SKM-1 (cell line): ENCODE results near the gene VAC14.

Source experiments
- DNase-seq: peaks from one replicate; lab custom pipeline; 2025; ENCODE audit not compliant: unreplicated experiment; lab: John Stamatoyannopoulos, UW

The VAC14 gene

DNA sequence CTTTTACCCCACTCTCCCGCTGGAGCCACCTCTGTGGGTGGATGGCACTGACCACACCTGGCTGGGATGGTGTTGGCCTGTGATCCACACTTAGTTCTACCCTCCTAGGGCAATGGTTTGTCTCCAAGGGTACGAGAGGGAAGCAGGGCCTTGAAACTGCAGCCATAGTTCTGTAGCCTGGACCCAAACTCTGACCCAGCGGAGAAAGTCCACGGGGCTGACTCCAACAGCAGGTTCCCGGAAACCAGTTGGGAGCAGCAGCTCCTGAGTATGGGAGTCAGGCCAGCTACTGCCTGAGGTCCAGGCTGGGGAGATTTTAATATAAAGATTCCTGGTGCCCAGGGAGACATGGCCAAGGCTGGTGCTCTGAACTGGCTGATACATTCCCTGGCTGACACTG lies 91.5 kb downstream of the VAC14 start:
- no peak for DNase-seq

DNA sequence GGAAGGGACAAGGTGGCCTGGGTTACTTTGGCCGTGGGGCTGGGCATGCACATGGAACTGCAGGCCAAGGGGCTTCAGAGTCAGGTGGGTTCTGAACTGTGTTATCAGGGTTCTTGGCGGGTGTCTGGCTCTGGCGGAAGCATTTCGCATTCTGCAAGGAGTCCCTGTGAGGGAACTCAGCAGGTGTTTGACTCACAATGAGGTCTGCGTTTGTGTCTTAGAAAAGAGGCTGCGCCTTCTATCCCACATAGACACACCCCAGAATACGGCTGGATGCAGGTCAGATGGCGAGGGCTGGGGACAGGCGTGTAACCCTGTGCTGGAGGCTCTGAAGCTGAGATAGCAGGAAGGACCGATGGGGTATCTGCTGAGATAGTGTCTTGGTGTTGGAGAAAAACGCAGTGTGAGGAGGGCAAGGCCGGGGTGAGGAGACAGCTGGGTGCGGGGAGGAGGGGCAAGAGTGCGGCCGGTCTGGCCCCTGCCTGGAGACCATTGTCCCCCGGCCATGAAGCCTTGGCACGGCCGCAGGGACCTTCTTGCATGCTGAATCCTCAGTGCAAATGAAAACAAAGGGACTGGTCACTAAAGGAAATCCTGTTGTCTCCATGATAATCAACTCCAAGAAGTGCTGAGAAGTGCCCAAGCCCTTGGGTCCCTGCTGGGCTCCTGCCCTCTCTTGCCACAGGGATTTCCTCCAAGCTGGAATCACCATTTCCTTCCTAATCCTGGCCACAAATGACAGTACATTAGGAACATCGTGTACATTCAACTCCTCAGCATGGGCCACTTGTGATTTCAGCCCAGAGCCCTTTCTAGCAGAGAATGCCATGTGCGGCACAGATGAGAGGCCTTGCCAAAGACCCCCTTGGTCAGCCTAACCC lies 92.4 kb downstream of the VAC14 start:
- no peak for DNase-seq

DNA sequence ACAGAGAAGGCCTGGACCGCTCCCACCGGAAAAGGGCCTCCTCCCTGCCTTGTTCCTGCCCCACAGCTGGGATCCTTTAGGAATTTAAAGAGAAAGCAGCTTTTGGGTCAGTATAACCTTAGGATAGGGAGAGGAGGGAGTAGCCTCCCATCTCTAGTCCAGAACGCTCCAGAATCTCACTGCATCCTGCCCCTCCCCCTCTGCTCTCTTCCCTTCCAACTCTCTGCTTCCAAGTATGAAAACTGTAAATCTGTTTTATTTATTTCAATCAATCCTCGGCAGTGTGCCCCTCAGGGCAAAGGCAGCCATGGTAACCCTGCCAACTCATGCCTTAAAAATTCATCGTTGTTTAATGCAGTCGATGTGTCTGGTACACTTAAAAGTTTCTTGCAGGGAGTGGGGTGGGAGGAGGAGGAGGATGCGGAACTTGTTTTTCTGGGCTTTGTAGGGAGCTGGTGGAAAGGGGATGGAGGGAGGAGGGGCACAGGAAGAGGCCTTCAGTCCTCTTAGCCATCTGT lies 94.0 kb downstream of the VAC14 start:
- DNase-seq, result no peak

DNA sequence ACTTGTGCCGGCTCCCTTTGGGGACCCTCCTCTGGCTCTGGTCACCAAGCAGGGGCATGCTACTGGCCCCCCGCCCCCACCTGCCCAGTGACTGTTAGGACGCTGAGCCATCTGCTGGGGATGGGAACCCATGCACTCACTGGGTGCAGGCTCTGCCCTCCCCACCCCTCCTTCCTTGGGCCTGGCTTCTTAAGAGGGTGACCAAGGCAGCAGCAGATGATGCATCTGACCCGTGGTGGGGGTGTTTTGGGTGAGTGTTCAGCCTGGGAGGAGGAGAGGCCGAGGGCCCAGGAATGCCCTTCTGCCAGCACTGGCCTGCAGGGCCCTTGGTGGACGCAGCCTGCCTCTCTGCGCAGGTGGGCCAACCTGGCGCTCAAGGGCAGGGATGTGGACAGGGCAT lies 95.9 kb downstream of the VAC14 start:
- no peak for DNase-seq

DNA sequence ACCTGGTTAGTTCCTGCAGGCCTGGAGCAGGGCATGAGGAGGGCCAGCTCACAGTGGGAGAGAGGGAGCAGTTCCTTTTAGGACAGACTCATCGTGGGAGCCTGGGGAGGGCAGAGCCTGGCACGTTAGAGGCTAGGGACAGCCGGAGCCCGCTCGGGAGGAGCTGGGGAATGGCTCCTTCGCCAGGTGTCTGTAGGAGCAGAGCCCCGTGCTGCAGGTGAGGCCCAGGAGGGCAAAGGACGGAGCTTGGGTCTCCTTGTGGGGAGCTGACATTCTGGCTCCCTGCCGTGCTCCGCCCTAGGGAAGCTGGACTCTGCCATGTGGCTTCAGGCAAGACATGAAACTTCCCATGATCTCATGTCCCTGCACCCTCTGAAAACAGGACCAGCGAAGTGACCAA lies 96.4 kb downstream of the VAC14 start:
- DNase-seq, result no peak

DNA sequence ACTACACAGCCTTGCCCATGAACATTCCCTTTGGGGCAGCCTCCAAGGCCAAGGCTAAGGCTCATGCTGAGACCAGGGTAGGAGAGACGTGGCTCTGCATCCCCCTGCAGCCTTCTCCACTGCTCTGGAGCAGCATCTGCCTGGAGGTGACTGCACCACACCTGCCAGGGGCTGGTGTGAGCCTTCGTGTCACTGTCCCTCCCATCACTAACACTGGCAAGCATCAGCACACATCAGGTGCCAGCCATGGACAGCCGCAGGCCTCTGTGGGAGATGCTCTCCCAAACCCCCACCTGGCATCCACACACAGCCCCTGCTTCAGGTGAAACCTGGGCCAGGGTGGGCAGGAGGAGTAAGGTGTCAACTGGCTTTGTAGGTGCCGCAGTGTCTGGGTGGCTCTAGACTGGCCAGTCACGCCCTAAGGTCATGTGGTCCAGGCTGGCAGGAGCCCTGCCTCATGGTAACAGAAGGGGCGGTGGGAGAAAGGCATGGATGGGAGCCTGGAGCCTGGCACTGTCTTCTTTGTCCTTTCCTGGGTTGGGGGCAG lies 97.0 kb downstream of the VAC14 start:
- no peak for DNase-seq

DNA sequence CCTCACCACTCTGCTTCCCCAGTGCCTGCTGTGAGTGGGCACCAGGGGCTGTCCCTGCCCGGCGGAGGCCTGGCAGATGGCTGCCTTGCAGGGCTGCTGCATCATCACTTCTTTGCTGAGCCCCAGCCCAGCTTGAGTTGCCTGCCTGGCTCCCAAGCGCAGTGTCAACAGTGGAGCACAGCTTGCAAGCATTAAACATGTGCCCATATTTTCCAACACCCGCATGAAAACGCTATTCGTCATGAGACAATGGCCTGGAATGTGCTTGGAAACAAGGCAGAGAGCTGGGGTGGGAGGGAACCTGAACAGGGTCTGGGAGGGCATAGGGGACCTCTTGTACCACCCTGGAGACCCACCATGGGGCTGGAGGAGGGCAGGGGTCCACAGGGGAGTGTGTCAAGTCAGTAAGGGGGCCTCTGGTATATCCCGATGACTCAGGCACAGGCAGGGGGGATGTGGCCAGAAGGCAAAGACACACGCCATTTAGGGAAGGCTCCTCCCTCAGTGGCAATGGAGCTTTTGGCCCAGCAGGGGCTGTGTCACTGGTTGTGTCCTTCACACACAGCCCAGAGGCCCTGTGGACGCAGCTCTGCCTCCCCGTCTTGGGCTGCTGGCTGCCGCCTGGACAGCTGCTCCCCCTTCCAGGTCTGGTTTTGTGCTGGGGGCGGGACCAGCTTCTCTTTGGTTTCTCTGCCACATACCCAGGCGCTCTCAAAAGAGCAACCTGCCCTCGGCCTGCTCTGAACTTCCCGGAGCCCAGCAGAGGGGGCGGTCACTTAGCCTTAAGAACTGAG lies 97.7 kb downstream of the VAC14 start:
- no peak for DNase-seq

DNA sequence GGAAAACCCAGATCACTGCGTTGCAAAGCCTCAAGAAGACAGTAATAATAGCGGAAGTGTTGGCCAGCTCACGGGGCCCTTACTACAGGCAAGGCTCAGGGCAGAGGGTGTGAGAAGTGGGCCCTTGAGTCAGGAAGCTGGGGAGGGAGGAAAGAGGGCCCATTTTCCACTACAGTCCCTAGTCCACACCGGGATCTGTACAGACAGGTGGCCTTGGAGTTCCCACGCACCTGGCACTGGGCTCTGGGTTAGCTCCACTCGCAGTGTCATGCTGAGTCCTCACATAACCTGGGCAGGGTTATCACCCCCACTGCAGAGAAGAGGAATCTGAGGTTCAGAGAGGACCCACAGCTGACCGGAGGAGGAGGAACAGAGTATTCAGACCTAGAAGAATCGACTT lies 98.3 kb downstream of the VAC14 start:
- no peak for DNase-seq

DNA sequence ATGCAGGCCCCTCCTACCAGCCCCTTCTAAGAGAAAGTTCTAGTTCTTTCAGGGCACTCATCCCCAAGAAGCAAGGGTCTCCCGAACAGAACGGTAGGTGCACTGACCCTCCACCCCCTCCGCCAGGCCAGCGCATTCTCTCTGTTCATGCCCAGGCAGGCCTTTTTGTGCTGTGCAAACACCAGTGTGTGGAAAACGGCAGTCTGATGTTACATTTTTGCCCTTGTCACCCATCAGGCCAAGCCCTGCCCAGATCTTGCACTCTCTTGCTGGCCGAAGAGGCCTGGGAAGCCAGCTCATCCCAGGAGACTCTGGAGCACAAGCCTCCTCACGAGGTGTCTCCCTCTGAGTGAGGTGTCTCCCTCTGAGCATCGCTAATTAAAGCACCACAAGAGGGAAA lies 99.0 kb downstream of the VAC14 start:
- DNase-seq, result no peak

DNA sequence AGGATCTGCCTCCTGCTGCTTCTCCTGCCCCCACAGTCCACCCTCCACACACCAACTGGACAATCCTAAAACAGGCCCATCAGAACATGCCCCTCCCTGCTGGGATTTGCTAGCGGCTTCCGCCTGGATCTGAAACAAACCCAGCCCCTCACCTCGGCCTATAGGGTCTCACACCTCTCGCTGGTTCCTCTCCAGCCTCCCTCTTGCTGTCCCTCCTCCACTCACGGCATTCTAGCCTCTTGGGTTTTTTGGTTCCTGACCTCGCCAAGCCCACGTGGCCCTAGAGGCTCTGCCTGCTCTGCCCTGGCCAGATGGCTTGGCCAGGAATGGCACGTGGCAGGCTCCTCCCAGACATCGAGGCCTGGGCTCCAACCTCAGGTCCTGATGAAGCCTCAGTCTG lies 99.4 kb downstream of the VAC14 start:
- no peak for DNase-seq

DNA sequence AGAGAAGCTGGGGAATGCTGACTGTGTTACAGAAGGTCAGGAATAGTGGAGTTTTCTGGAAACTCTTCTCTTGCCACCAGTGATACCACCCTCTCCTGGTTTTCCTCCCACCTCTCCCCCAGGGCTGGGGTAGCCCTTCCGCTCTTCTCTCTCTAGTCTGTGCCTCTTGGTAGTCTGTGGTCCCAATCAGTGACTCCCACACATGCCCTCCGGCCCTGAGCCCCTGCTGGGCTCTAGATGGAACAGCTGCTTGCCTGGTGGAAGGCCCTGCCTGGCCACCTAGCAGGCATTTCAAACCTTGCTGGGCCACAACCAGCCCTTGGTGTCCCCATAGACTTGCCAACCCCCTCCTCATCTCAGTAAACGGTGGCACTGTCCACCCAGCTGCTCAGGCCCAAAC lies 99.9 kb downstream of the VAC14 start:
- DNase-seq, result no peak

DNA sequence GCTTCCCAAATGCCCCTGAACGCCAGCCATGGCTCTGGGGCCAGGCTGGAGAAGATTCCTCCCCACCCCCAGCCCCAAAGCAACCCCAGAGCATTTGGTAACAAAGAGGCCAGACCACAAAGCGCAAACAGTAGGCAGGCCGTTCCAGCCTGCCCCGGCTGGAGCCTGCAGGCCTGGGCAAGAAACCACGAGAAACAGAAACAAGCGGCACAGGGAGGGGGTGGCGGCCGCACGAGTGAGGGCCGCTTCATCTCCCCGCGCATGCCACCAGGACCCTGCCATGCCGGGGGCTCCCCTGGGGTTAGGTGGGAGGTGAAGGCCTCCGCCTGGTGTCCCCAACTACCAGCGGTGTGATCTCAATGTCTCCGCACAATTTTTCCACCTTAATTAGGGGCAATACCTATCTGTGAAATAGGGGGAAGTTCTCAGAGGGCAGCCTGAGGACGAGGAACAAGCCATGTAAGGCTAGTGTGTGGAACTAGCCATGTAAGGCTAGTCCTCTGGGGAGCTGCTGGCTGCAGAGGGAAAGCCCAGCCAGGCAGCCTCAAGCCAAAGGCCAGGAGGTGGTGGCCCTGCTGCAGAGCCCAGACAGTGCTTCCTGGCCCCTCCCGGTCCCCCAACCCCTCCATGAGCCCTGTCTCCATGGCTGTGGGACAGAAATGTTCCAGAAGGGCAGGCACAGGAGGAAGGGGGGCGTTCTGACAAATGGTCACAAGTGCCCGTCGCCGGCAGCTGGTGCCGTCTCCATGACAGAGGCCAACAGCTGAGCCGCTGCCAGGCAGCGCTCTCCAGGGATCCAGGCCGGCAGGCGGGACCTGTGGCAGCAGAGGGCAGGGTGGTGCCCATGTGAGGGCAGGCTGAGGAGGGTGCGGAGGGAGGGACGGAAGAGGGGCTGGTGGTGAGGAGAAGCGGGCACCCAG lies 100.6 kb downstream of the VAC14 start:
- DNase-seq, result peak; percentile 55

DNA sequence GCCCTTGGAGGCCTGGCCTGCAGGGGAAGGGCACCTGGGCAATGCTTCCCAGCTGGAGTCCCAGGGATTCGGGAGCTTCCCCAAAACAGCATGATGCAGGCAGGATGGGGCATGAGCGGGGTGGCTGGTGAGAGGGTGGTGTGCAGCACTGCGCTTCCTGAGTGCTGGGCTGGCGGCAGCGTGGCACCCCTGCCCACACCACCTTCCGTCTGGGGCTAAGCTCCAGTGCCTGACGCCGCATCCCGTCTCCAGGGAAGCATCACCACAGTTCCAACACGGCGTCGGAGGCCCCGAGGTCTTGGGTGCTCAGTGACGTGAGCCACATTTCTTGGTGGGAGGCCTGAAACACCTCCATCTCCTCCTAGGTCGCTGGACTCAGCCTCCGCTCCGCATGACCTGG lies 101.3 kb downstream of the VAC14 start:
- no peak for DNase-seq

DNA sequence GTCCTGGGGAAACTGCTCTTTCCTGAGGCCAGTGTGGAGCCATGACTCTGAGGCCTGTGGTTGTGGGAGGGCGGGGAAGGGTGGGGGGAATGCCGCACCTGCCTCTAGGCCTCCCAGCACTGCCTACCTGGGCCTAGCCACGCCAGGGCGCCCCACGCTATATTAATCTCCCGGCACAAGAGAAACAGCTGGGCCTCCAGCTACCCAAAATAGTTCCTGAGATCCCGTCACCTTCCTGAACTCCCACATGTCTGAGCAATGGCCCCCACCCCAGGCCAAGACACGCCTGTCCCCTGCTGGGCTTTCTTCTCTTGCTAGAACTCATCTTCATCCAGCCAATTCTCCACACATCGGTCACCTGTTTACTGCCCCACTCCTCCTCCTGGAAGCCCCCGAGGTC lies 102.1 kb downstream of the VAC14 start:
- no peak for DNase-seq

DNA sequence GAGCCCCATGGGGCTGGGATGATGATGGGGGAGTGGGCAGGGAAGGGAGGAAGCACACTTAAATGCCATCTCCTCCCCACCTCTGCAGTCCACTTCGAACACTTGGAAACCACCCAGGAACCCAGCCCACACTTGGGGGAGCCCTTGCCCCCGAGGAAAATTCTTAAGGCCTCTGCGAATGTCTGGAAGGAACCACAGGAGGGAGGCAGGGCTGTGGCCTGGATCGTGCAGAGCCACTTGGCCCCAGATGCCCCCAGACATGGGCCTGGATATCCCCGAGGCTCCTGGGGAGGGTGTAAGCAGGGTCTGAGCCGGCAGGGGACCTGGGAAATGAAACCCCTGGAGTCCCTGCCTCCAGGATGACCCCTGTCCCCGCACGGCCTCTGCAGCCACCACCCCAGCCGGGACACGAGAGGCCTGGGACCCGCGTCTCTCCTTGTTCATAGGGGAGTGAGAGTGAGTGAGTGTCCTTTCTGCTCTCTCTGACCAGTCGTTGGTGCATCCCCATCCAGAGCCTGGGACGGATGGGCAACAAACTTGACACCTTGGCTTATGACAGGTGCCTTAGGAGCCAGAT lies 103.3 kb downstream of the VAC14 start:
- no peak for DNase-seq

DNA sequence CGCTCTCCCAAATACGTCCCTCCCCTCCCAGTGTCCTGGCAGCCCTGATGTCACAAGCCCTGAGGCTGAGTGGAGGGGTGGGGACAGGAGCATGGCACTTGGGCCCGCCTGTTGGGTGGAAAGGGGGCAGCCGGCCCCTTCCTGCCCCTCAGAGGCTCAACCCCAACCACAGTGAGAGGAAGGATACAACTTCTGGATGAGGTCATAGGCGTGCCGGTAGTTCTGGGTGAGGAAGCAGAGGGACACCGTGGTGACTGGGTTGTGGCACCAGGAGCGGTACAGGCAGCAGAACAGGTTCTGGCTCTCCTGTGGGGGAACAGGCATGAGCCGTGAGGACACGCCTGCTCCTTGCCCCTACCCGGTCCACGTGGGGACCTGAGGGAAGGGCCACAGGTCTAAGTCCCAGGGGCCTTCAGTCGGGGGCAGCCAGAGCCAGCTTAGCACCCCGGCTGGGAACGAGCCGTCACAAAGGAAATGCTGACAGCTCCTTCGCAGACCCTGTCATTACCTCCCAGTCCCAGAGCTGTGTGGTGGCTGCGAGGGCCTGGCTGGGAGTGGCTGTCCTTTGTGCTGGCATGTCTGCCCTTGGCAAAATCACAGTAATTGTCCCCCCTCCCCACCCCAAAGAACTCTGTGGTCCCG lies 103.9 kb downstream of the VAC14 start:
- peak; percentile 24 for DNase-seq

DNA sequence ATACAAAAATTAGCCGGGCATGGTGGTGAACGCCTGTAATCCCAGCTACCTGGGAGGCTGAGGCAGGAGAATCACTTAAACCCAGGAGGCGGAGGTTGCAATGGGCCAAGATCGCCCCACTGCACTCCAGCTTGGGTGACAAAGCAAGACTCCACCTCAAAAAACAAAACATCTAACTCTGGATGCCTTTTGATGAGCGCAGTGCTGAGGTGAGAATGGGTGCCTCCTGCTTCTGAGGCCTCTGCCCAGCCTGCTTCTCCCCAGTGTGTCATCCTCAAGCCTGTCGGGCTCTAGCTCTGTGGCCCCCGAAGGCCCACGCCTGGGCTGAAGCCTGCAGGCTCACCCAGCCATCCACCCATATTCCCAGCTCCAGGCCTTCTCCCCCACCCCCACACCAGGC lies 104.6 kb downstream of the VAC14 start:
- DNase-seq, result no peak

DNA sequence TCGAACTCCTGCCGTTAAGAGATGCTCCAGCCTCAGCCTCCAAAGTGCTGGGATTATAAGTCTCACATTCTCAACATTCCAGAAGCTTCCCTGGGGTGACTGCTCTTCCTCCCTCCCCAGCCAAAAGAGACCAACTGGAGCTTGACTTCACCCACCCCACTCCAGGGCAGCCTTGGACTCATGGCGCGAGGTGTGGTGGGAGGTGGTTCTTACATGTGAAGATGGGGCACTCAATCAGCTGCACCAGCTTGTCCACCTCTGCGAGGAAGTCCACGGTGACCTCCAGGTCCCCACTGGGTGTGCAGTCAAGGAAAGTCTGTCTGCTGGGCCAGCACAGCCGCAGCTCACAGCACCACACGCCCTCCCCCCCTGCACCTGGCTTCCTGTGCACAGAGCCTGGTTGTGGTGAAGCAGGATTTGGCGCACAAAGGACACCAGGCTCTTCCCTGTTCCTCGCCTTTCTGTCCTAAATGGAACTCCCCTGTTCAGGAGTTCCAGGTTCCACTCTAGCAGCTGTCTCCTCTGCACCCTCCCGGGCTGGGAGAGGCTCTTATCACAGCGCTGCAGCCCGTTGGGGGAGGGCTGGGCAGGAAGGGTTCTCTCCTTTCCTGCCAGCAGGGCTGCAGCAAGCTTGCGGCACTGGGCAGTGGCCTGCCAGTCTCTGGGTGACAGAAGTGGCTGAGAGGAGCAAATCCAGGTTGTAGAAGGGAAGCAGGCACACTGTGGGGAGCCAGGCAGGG lies 105.5 kb downstream of the VAC14 start:
- DNase-seq, result no peak

DNA sequence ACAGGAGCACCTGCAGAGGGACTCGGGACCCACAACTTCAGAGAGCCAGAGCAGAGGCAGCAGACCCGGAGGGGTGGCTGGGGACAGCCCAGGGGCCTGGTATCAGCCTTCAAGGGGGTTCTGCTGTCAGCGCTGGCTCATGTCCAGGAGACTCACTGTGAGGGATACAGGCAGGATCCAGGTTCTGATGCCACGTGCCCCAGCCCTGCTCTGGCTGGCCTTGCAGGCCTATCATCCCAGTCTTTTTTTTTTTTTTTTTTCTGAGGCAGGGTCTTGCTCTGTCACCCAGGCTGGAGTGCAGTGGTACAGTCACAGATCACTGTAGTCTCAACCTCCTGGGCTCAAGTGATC lies 106.1 kb downstream of the VAC14 start:
- no peak for DNase-seq
